PC-9 (cell line): ENCODE data around the gene ADCY3. TPM values are rescaled to one million over a fixed set of nuclear protein-coding genes. Genes with fewer than 3 reads are reported as not detected.

Experiments used
- BruUV-seq: library from RNA; stranded (reverse); fragments of 400-500 nt; replicated peaks from 2 replicates; lab custom pipeline; 2021; lab: Mats Ljungman, UMichigan
- CTCF ChIA-PET: fragments of 300-600 bp; sonication (Branson Sonifier 250); formaldehyde crosslinking; loops from one replicate; lab custom pipeline; 2022; ENCODE audit warnings: antibody characterized with exemption; lab: Charles Lee
- POLR2A ChIA-PET: fragments of 300-600 bp; sonication (Branson Sonifier 250); formaldehyde crosslinking; loops from one replicate; lab custom pipeline; 2022; ENCODE audit warnings: antibody characterized with exemption; ENCODE audit not compliant: unreplicated experiment; lab: Charles Lee
- DNase-seq, 2 experiments: peaks; one replicate each; pipeline versions ENCODE4 v3.0.0 to v3.0.0-alpha.2; 2015 to 2022; ENCODE audit warnings: mixed read lengths in 1 of 2
- H2AFZ ChIP-seq: fragments of 200-600 bp; sonication (generic); 2 replicates; pipeline ENCODE4 v1.8.1; 2017; ENCODE audit warnings: antibody characterized with exemption
- H3F3A ChIP-seq: fragments of 200-600 bp; sonication (generic); 2 replicates; pipeline ENCODE4 v1.8.1; 2017; ENCODE audit warnings: antibody characterized with exemption, mild to moderate bottlenecking, low read depth; ENCODE audit not compliant: insufficient read depth
- H3K27ac ChIP-seq: fragments of 200-600 bp; sonication (generic); 2 replicates; pipeline ENCODE4 v1.6.1; 2016; ENCODE audit warnings: mixed run types
- H3K27me3 ChIP-seq: fragments of 200-600 bp; sonication (generic); 2 replicates; pipeline ENCODE4 v1.6.1; 2016; ENCODE audit warnings: low read depth, mixed run types; ENCODE audit not compliant: insufficient read depth
- H3K36me3 ChIP-seq: fragments of 200-600 bp; sonication (generic); 2 replicates; pipeline ENCODE4 v1.6.1; 2016; ENCODE audit warnings: low read depth, mixed run types
- H3K4me1 ChIP-seq: fragments of 200-600 bp; sonication (generic); replicated peaks from 2 replicates; pipeline ENCODE4 v1.6.1; 2016; ENCODE audit warnings: mixed run types; ENCODE audit not compliant: insufficient read depth
- H3K4me2 ChIP-seq: fragments of 200-600 bp; sonication (generic); 2 replicates; pipeline ENCODE4 v1.6.1; 2017; ENCODE audit warnings: mixed run types
- H3K4me3 ChIP-seq: fragments of 200-600 bp; sonication (generic); 2 replicates; pipeline ENCODE4 v1.6.1; 2016; ENCODE audit warnings: mixed run types
- H3K79me2 ChIP-seq: fragments of 200-600 bp; sonication (generic); 2 replicates; pipeline ENCODE4 v1.6.1; 2017; ENCODE audit warnings: low read depth, mixed run types
- H3K9me2 ChIP-seq: fragments of 200-600 bp; sonication (generic); 2 replicates; pipeline ENCODE4 v1.8.1; 2017; ENCODE audit warnings: mild to moderate bottlenecking; ENCODE audit not compliant: insufficient read depth
- H3K9me3 ChIP-seq: fragments of 200-600 bp; sonication (generic); 2 replicates; pipeline ENCODE4 v1.8.1; 2016; ENCODE audit warnings: low read depth; ENCODE audit not compliant: insufficient read depth
- H4K20me1 ChIP-seq: fragments of 200-600 bp; sonication (generic); 2 replicates; pipeline ENCODE4 v1.8.1; 2017; ENCODE audit not compliant: insufficient read depth
- CTCF ChIP-seq: fragments of 200-600 bp; sonication (generic); conservative IDR thresholded peaks from 2 replicates; pipeline ENCODE4 v1.6.1; 2017; ENCODE audit warnings: mixed run types, antibody characterized with exemption, mild to moderate bottlenecking, moderate library complexity
- EZH2 ChIP-seq: fragments of 200-600 bp; sonication (generic); IDR thresholded peaks from 2 replicates; pipeline ENCODE4 v1.8.0; 2017; ENCODE audit warnings: antibody characterized with exemption, low read depth
- intact Hi-C: fragments of 100-400 bp; cut with micrococcal nuclease; formaldehyde crosslinking; loops from one replicate; pipeline ENCODE4 v1.10.0; 2022; ENCODE audit not compliant: unreplicated experiment
- total RNA-seq: library from RNA; stranded (reverse); gene quantifications from 2 replicates; pipeline ENCODE4 v1.2.3, GENCODE V29; 2021

The ADCY3 gene
- total RNA-seq, 1 experiment from 2014 or later = 46.3 TPM

- ChIA-PET CTCF (no interaction called here), POLR2A (no interaction called here)
- Histone ChIP-seq H3K9me3 (no peaks in the 10 kb centered on the region), H4K20me1 (no peaks in the 10 kb centered on the region; the same call in 1 of the 2 replicates), H3K4me1 (no peaks in the 10 kb centered on the region; the same call in 1 of the 2 replicates), H3K27ac (no peak overlapping the region), H3K9me2 (no peaks in the 10 kb centered on the region), H3K4me2 (no peak overlapping the region), H3K36me3 (no peaks in the 10 kb centered on the region), H3K27me3 (no peaks in the 10 kb centered on the region), H2AFZ (no peak overlapping the region), H3F3A (no peaks in the 10 kb centered on the region), H3K79me2 (no peaks in the 10 kb centered on the region), H3K4me3 (no peak overlapping the region)
- intact Hi-C loops = no loop called here
- DNase-seq = no peak
- BruUV-seq = no TSS peak
- TF ChIP-seq EZH2 (no peak), CTCF (no peak)
Observed at GRCh38 chr2:24878341-24878740, 41.7 kb downstream of the ADCY3 start.

- H3K27ac ChIP-seq = no peak overlapping the region
- DNase-seq = no peak
- intact Hi-C loops = no loop called here
- ChIA-PET POLR2A (no interaction called here), CTCF (no interaction called here)
- no peak overlapping the region for H3K4me3 ChIP-seq
- no peaks in the 10 kb centered on the region for H3K36me3 ChIP-seq
- no peaks in the 10 kb centered on the region for H3F3A ChIP-seq
- H2AFZ ChIP-seq = no peak overlapping the region
- H3K79me2 ChIP-seq = no peaks in the 10 kb centered on the region
- H3K4me2 ChIP-seq = no peak overlapping the region
- H3K9me2 ChIP-seq = no peaks in the 10 kb centered on the region
- no peaks in the 10 kb centered on the region for H3K27me3 ChIP-seq
- H4K20me1 ChIP-seq = no peaks in the 10 kb centered on the region; the same call in 1 of the 2 replicates
- BruUV-seq = no TSS peak
- TF ChIP-seq EZH2 (no peak), CTCF (no peak)
- no peaks in the 10 kb centered on the region for H3K9me3 ChIP-seq
- H3K4me1 ChIP-seq = no peaks in the 10 kb centered on the region; the same call in 1 of the 2 replicates
Observed at GRCh38 chr2:24877646-24878045, 42.4 kb downstream of the ADCY3 start.

DNA sequence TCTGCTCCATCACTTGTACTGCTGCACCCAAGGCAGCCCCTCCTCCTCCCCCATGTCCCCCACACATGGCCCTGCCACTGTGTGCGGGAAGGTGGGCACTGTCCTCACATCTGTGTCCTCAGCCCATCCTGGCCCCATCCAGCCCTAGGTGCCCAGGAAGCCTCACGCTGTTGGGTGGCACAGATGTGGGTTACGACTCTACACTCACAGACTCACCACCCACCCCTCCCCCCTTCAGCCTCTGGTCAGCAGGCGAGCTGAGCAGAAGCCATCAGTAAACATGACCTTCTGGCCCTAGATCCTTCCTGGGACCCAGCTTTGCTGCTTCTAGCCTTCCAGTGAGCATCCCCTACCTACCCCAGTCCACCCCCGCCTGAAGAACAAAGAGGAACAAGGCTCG, 43.0 kb downstream of the ADCY3 start:
- POLR2A ChIA-PET = no interaction called here
- H3K9me3 ChIP-seq = no peaks in the 10 kb centered on the region
- no peaks in the 10 kb centered on the region for H3F3A ChIP-seq
- no peaks in the 10 kb centered on the region; the same call in 1 of the 2 replicates for H3K4me1 ChIP-seq
- no peak overlapping the region for H3K27ac ChIP-seq
- CTCF ChIA-PET = no interaction called here
- TF ChIP-seq CTCF (no peak), EZH2 (no peak)
- no peak overlapping the region for H3K4me2 ChIP-seq
- no peak overlapping the region for H2AFZ ChIP-seq
- intact Hi-C loops = no loop called here
- no peaks in the 10 kb centered on the region; the same call in 1 of the 2 replicates for H4K20me1 ChIP-seq
- no peak for DNase-seq
- H3K9me2 ChIP-seq = no peaks in the 10 kb centered on the region
- H3K36me3 ChIP-seq = no peaks in the 10 kb centered on the region
- no peaks in the 10 kb centered on the region for H3K79me2 ChIP-seq
- H3K27me3 ChIP-seq = no peaks in the 10 kb centered on the region
- no peak overlapping the region for H3K4me3 ChIP-seq
- BruUV-seq = no TSS peak
